ENCODE data around the gene DLGAP4.

The DLGAP4 gene

GRCh38 chr20:36331209-36331608 is 25.1 kb downstream of the DLGAP4 start:
- no peak for DNase-seq (ENCODE audit: low spot score)

GRCh38 chr20:36333841-36334240 is 27.7 kb downstream of the DLGAP4 start:
- no peak for DNase-seq (ENCODE audit: low spot score)

- no peak for DNase-seq (ENCODE audit: low spot score)
Measured at GRCh38 chr20:36334281-36335205, 28.4 kb downstream of the DLGAP4 start.

GRCh38 chr20:36335206-36335870 is 29.2 kb downstream of the DLGAP4 start:
- no peak for DNase-seq (ENCODE audit: low spot score)

GRCh38 chr20:36336204-36336603 is 30.1 kb downstream of the DLGAP4 start:
- DNase-seq (ENCODE audit: low spot score) = no peak

GRCh38 chr20:36336954-36337704 is 31.0 kb downstream of the DLGAP4 start:
- no peak for DNase-seq (ENCODE audit: low spot score)

GRCh38 chr20:36337886-36338285 is 31.7 kb downstream of the DLGAP4 start:
- DNase-seq (ENCODE audit: low spot score) = no peak

- no peak for DNase-seq (ENCODE audit: low spot score)
Measured at GRCh38 chr20:36339646-36340592, 33.8 kb downstream of the DLGAP4 start.

GRCh38 chr20:36340593-36340990 is 34.5 kb downstream of the DLGAP4 start:
- DNase-seq (ENCODE audit: low spot score) = no peak

GRCh38 chr20:36341331-36342020 is 35.3 kb downstream of the DLGAP4 start:
- DNase-seq (ENCODE audit: low spot score) = no peak

GRCh38 chr20:36342331-36343120 is 36.4 kb downstream of the DLGAP4 start:
- no peak for DNase-seq (ENCODE audit: low spot score)

- no peak for DNase-seq (ENCODE audit: low spot score)
Measured at GRCh38 chr20:36343641-36344040, 37.5 kb downstream of the DLGAP4 start.

GRCh38 chr20:36344517-36345132 is 38.5 kb downstream of the DLGAP4 start:
- DNase-seq (ENCODE audit: low spot score) = no peak

GRCh38 chr20:36346256-36346655 is 40.1 kb downstream of the DLGAP4 start:
- DNase-seq (ENCODE audit: low spot score) = no peak

- no peak for DNase-seq (ENCODE audit: low spot score)
Measured at GRCh38 chr20:36349384-36350170, 43.4 kb downstream of the DLGAP4 start.

- no peak for DNase-seq (ENCODE audit: low spot score)
Measured at GRCh38 chr20:36350439-36350838, 44.3 kb downstream of the DLGAP4 start.

GRCh38 chr20:36351937-36352336 is 45.8 kb downstream of the DLGAP4 start:
- DNase-seq (ENCODE audit: low spot score) = no peak

GRCh38 chr20:36352843-36353553 is 46.9 kb downstream of the DLGAP4 start:
- no peak for DNase-seq (ENCODE audit: low spot score)

Measured in pons (tissue), 1 donor.